Measurements from ENCODE around the gene LPCAT1.
"Not testable (repeated sequence)": the region's sequence is repeated elsewhere in the genome, so short reads cannot be mapped to it uniquely, and the experiment has no call there.

LPCAT1 gene, protein sequence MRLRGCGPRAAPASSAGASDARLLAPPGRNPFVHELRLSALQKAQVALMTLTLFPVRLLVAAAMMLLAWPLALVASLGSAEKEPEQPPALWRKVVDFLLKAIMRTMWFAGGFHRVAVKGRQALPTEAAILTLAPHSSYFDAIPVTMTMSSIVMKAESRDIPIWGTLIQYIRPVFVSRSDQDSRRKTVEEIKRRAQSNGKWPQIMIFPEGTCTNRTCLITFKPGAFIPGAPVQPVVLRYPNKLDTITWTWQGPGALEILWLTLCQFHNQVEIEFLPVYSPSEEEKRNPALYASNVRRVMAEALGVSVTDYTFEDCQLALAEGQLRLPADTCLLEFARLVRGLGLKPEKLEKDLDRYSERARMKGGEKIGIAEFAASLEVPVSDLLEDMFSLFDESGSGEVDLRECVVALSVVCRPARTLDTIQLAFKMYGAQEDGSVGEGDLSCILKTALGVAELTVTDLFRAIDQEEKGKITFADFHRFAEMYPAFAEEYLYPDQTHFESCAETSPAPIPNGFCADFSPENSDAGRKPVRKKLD

DNA sequence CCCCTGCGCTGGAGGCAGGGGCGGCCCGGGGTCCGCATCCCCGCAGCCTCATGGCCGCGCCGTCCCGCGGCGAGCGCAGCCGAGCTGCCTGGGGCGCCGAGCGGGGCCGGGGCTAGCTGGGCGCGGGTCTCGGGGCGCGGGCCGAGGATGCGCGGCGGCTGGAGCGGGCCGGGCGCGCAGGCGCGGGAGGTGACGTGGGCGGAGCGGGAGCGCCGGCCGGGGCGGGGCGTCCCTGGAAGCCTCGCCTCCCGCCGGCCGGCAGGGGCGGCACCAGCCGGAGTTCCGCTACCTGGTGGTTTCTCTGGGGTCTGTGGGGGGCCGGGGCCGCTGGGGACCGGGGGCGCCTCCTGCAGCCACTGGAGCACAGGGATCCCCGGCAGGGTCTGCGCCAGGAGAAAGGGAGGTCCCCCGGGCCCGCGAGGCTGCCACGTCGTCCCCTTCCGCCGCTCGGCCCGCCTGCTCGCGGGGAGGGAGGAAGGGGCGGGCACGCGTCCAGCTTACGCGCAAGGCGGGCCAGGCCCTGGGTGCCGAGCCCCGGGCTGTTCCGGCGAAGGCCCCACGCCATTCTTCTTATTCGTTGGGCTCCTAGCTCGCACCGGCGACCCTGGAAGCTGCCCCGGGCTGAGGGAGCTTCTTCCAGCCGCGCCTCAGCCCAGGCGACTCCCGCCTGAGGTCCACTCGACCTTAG lies at the start of gene LPCAT1:
LPCAT1 (minus strand) TSS at position 168 of the 688 bp plus-strand sequence; CDS start at position 52, 116 bp downstream.
- peak; percentile 67 for DNase-seq

- not testable (repeated sequence) for DNase-seq
Observed at GRCh38 chr5:1571875-1572274, 48.1 kb upstream of the LPCAT1 start.

- DNase-seq: no peak
Observed at GRCh38 chr5:1570975-1571374, 47.2 kb upstream of the LPCAT1 start.

GRCh38 chr5:1568201-1568979 lies 44.6 kb upstream of the LPCAT1 start:
- no peak for DNase-seq

GRCh38 chr5:1567527-1568200 lies 43.9 kb upstream of the LPCAT1 start:
- not testable (repeated sequence) for DNase-seq

GRCh38 chr5:1565737-1566734 lies 42.3 kb upstream of the LPCAT1 start:
- no peak for DNase-seq

DNA sequence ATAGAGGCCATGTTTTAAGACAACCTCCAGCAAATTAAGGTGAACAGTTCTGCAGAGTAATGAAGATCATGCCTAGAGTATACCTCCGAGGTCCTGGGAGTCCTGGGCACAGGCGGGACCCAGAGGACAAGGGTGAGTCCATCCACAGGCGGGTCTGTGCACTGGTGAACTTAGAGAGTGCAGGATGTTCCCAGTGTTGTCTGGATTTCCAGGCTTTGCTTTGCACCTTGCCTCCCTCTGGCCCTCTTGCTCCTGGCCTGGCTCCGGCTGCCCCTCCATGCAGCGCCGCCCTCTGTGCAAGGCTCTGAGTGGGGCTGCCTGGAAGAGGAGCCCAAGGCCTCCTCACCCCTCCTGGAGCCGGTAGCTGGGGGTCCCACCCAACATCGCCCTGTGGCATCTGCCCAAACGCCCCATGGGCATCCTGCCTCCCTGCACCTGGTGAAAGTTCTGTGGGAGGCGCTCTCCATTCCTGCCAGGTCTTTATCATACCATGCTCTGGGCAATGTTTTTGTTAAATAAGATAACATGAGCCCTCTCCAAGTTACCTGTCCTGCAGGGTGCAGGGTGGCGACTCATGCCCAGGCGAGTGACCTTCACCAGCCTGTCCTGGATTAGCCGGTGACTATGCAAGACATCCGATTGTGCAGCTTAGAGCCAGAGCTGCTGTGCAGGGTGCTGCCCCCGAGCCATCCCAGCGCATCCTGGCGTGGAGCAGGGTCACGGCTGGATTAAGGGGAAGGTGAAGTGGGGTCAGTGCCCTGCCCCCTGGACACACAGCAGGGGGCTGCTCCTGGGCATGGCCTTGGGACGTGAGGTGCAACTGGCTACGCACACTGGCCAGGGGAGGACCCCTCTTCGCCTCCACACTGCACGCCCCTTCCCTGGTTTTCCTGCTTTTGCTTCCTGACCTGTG lies 41.3 kb upstream of the LPCAT1 start:
- DNase-seq: no peak

- no peak for DNase-seq
Observed at GRCh38 chr5:1564182-1564748, 40.5 kb upstream of the LPCAT1 start.

DNA sequence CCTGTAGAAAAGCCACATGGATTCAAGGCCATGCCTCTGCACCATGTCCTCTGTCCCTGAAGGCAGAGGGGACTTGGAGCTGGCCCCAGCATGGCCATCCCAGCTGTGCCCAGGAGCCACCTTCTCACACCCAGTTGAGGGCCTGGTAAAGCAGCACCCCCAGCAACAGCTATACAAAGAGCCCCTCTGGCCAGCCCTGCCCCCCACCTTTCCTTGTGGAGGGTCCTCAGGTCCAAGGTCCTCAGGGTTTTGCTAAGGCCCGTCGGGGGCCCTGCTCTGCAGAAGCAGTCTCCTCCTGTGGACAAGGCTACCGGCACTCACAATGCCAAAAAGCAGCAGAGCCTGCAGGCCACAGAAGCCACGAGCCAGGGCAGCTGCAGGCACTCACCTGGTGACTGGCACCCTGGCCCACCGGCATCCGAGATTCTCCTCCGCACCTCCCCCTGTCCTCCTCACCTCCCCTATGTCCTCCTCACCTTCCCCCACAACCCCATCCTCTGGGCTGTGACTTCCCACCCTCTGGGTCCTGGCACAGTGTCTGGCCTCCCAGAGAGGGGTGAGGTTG lies 39.9 kb upstream of the LPCAT1 start:
- DNase-seq: no peak

- no peak for DNase-seq
Observed at GRCh38 chr5:1563051-1563461, 39.3 kb upstream of the LPCAT1 start.

GRCh38 chr5:1562599-1562998 lies 38.8 kb upstream of the LPCAT1 start:
- DNase-seq: no peak

DNA sequence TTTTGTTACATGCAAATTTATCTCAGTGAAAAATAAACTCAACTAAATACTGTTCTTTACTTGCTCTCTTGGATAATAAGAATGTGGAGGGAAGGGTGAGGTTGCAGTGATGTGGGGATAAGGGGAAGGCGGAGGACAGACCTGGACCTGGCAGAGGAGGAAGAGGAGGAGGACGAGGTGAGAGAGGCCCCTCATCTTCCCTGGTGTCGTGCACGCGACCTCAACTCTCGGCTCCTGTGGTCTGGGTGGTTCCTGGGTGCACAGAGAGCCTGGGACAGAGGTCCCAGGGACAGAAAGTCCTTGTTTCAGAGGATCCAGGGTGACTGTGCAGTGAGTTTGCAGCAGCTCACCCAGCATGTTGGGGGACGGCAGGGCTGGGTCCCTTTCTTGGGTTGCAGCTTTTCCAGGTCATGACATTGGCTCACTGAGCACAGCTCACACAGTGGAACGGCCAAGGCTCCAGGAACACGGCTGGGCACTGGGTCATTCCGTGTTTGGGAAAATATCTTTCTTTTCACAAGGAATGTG lies 37.7 kb upstream of the LPCAT1 start:
- DNase-seq: no peak

GRCh38 chr5:1560499-1560898 lies 36.7 kb upstream of the LPCAT1 start:
- not testable (repeated sequence) for DNase-seq

- no peak for DNase-seq
Observed at GRCh38 chr5:1558944-1559343, 35.2 kb upstream of the LPCAT1 start.

DNA sequence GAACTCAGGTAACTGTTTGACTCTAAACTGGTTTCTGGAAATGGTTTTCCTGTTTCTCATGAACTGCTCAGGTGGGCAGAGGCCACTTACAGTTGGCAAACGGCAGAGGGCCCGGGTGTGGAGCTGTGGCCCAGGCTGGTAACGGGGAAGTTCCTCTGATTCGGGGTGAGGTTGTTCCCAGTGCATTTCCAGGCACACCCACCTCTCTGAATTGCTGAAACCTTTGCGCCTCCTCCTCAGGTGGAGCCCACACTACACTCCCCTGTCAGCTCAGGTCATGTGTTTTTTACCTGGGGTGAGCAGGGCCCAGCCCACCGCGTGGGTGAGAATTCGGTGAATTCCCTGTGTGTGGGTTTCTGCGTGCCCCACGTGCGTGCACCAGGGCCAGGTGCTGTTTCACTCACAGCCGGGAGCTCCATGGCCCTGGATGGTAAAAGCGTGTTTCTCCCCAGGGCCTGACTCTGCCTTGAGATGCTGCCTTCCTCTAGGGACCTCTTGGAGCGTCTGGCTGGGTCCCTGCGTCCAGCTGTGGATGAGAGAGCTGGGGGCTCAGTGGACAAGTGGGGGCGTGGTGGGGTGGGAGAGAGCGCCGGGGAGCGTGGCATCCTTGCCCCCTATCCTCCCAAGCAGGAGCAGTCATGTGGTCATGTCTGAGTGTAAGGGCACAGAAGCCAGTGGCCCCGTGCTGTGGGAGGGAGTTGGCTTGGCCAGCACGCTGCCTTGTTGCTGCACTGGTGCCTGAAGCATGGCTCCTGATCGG lies 33.5 kb upstream of the LPCAT1 start:
- DNase-seq: no peak

- no peak for DNase-seq
Observed at GRCh38 chr5:1555808-1556731, 32.3 kb upstream of the LPCAT1 start.

All from activated gamma-delta T cell treated with Interleukin-2 at 50 U/mL for 16 hours (primary cell).